IPS-NIHi7 (cell line): ENCODE measurements around the gene DCTD.
A peak's percentile ranks its signal among the peaks of the same experiment; 100 is the strongest.

Experiments
- DNase-seq: peaks from one replicate; pipeline ENCODE4 v3.0.0; 2012; ENCODE audit warnings: mixed read lengths; ENCODE audit errors: extremely low spot score

DCTD gene

GRCh38 chr4:182917182-182918043 is at the start of gene DCTD:
TSS of gene DCTD (minus strand) at chr4:182917386. CDS start at chr4:182915568, 1,818 bp downstream.
- DNase-seq, result peak; percentile 84

GRCh38 chr4:182960746-182961145 is 43.6 kb upstream of the DCTD start:
- DNase-seq, result no peak

- DNase-seq, result no peak
These were observed 43.0 kb upstream of the DCTD start for GRCh38 chr4:182960228-182960627.

GRCh38 chr4:182955411-182955810 is 38.2 kb upstream of the DCTD start:
- DNase-seq, result no peak

GRCh38 chr4:182944484-182945213 is 27.5 kb upstream of the DCTD start:
- no peak for DNase-seq

- DNase-seq, result no peak
These were observed 22.5 kb upstream of the DCTD start for GRCh38 chr4:182939680-182940079.

GRCh38 chr4:182938205-182938645 is 21.0 kb upstream of the DCTD start:
- DNase-seq, result peak; percentile 92

- DNase-seq, result no peak
These were observed 20.4 kb upstream of the DCTD start for GRCh38 chr4:182937268-182938204.

GRCh38 chr4:182932651-182933050 is 15.5 kb upstream of the DCTD start:
- no peak for DNase-seq

GRCh38 chr4:182931691-182932345 is 14.6 kb upstream of the DCTD start:
- DNase-seq, result no peak

GRCh38 chr4:182930889-182931288 is 13.7 kb upstream of the DCTD start:
- DNase-seq, result no peak

GRCh38 chr4:182929296-182929695 is 12.1 kb upstream of the DCTD start:
- DNase-seq, result no peak

- DNase-seq, result no peak
These were observed 10.9 kb upstream of the DCTD start for GRCh38 chr4:182928061-182928460.

GRCh38 chr4:182927505-182927904 is 10.3 kb upstream of the DCTD start:
- DNase-seq, result no peak

GRCh38 chr4:182925855-182926254 is 8.7 kb upstream of the DCTD start:
- no peak for DNase-seq

- DNase-seq, result peak; percentile 76
These were observed 8.1 kb upstream of the DCTD start for GRCh38 chr4:182925298-182925757.

- no peak for DNase-seq
These were observed 7.3 kb upstream of the DCTD start for GRCh38 chr4:182924497-182924896.

- DNase-seq, result no peak
These were observed 6.7 kb upstream of the DCTD start for GRCh38 chr4:182923796-182924340.

- no peak for DNase-seq
These were observed 6.2 kb upstream of the DCTD start for GRCh38 chr4:182923366-182923765.

GRCh38 chr4:182922501-182923284 is 5.5 kb upstream of the DCTD start:
- no peak for DNase-seq
